ENCODE results near the gene KLF11. TPM values are rescaled to one million over a fixed set of nuclear protein-coding genes. Genes with fewer than 3 reads are reported as not detected.

The KLF11 gene
- total RNA-seq, 2 donors from 2014 or later: 25.7 to 32.6 TPM

DNA sequence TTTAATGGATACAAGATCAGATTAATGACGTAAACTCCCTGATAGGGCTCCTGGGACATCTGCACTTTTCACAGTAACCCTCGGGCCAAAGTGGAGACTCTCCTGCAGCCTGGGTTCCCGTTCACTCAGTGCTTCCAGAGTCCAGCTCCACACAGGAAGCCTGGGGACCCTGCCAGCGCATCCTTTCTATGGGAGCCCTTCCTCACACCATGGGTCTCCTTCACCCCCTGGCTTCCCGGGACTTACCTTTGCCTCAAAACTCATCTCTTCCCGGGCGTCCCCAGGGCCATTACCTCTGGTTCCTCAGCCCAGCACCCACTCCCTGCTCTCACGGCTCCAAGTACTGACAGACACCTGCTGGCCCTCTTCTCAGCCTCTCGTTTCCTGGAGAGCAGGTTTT is 40.7 kb upstream of the KLF11 start:
- DNase-seq: no peak
- peaks cover 44% of the 10 kb centered on the region for H3K4me1 ChIP-seq
- H3K9me3 ChIP-seq: no peaks in the 10 kb centered on the region
- H3K27ac ChIP-seq: peak overlapping the region in 1 of 4 donors; percentile 40
- intact Hi-C loops (cut with DNase I): no loop called here
- TF ChIP-seq, protein P1, sequence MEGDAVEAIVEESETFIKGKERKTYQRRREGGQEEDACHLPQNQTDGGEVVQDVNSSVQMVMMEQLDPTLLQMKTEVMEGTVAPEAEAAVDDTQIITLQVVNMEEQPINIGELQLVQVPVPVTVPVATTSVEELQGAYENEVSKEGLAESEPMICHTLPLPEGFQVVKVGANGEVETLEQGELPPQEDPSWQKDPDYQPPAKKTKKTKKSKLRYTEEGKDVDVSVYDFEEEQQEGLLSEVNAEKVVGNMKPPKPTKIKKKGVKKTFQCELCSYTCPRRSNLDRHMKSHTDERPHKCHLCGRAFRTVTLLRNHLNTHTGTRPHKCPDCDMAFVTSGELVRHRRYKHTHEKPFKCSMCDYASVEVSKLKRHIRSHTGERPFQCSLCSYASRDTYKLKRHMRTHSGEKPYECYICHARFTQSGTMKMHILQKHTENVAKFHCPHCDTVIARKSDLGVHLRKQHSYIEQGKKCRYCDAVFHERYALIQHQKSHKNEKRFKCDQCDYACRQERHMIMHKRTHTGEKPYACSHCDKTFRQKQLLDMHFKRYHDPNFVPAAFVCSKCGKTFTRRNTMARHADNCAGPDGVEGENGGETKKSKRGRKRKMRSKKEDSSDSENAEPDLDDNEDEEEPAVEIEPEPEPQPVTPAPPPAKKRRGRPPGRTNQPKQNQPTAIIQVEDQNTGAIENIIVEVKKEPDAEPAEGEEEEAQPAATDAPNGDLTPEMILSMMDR (IDR thresholded peaks at IDR 0.05): no peak
- no peak for TF ChIP-seq POLR2A (IDR thresholded peaks at IDR 0.05)
- H3K36me3 ChIP-seq (replicated peaks in 1 of 2; ENCODE audit: insufficient read depth in 1 of 2, low read depth in 2 of 2): no peaks in the 10 kb centered on the region
- H3K4me3 ChIP-seq: no peak overlapping the region
- 59 to 67% methylated on average over 9 of the region's 9 CpGs for WGBS, 2 donors
- H3K27me3 ChIP-seq: no peaks in the 10 kb centered on the region
- no peak for ATAC-seq

DNA sequence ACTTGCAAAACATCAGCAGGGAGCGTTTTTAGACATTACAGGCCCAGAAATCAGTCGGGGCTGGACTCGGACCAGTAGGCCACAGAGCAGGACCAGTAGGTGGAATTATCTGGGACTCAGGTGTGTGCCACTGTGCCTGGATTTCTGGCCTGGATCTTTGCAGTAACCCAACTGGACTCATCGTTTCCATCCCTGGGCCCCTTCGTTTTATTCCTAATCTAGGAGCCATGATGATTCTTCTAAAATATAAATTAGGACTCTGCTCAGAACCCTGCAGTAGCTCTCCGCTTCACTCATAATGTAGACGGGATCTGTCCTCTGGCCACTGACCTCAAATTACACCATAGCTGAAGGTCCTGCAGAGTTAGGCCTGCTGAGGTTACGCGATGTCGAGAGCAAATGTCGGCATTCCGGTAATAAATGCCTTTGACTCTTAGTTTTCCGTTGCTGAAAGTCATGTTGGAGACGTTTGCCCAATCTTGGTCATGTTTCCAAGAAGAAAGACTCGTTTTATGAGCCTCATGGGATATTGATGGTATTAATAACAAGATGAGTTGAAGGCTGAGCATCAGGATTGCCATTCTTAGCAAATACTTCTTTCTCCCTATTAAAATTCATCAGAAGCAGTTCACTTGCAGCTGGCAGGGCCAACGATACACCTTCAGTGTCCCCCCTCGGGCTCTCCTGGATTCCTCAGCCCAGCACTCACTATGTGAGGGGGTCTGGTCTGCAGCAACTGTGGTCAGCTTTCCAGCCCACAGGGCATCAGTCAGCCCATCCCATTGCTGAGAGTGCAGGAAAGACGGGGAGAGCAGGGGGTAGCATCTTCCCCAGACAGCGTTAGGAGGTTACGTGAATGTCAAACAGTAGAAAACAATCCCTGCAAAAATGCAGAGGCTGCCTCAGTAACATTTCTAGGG is 39.9 kb upstream of the KLF11 start:
- no peak for ATAC-seq
- 92 to 94% methylated on average over 20 of the region's 20 CpGs for WGBS, 2 donors
- Histone ChIP-seq H3K27me3 (no peaks in the 10 kb centered on the region), H3K36me3 (replicated peaks in 1 of 2; ENCODE audit: insufficient read depth in 1 of 2, low read depth in 2 of 2) (no peaks in the 10 kb centered on the region), H3K27ac (peak overlapping the region in 1 of 4 donors; percentile 40), H3K9me3 (no peaks in the 10 kb centered on the region), H3K4me3 (no peak overlapping the region), H3K4me1 (peaks cover 52% of the 10 kb centered on the region)
- no peak for TF ChIP-seq POLR2A (IDR thresholded peaks at IDR 0.05)
- TF ChIP-seq, protein P1 (IDR thresholded peaks at IDR 0.05): no peak
- no peak for DNase-seq
- intact Hi-C loops (cut with DNase I): no loop called here

DNA sequence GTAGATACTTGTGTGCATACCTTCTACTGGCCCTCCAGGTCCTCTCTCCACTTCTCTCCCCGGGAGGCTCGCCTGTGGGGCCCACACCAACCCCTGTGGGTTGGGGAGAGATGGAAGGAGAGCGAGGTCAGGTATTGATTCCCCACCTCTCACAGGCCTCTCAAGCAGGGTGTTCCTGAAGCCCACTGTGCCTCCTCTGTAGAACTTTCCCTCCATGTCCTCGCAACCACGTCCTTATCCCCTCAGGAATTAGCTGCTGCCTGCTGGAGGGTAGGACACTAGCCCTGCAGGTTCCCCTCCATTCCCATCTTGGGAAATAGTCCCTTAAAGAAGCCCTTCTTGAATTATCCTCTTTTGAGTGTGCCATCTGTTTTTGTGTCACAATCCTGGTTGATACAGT is 38.9 kb upstream of the KLF11 start:
- Histone ChIP-seq H3K4me1 (peaks cover 62% of the 10 kb centered on the region), H3K9me3 (no peaks in the 10 kb centered on the region), H3K4me3 (no peak overlapping the region), H3K36me3 (replicated peaks in 1 of 2; ENCODE audit: insufficient read depth in 1 of 2, low read depth in 2 of 2) (no peaks in the 10 kb centered on the region), H3K27me3 (no peaks in the 10 kb centered on the region), H3K27ac (no peak overlapping the region)
- DNase-seq (no peak), ATAC-seq (no peak)
- TF ChIP-seq, protein P1 (IDR thresholded peaks at IDR 0.05): no peak
- TF ChIP-seq POLR2A (IDR thresholded peaks at IDR 0.05): no peak
- WGBS, 2 donors: 90 to 94% methylated on average over 4 to 5 of the region's 5 CpGs
- intact Hi-C loops (cut with DNase I): no loop called here

DNA sequence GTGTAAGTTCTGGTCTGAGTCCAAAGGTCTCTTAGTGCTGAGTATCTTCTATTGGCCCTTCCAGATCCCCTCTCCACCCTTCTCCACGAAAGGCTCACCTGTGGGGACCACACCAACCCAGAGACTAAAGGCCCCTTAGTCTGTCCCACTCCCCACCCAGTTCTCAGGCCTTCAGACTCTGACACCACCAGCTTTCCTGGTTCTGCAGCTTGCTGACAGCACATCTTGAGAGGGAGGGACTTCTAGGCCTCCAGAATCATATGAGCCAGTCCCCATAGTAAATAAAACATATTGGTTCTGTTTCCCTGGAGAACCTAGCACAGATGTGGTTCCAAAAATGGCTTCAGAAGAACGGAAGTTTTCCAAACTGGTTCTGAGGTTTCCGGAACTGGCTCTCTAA is 38.5 kb upstream of the KLF11 start:
- H3K27me3 ChIP-seq: no peaks in the 10 kb centered on the region
- no peak overlapping the region for H3K27ac ChIP-seq
- intact Hi-C loops (cut with DNase I): no loop called here
- H3K4me1 ChIP-seq: peaks cover 66% of the 10 kb centered on the region
- no peaks in the 10 kb centered on the region for H3K9me3 ChIP-seq
- no peak for DNase-seq
- WGBS, 2 donors: 66 to 79% methylated on average over 3 of the region's 3 CpGs
- H3K36me3 ChIP-seq (replicated peaks in 1 of 2; ENCODE audit: insufficient read depth in 1 of 2, low read depth in 2 of 2): no peaks in the 10 kb centered on the region
- H3K4me3 ChIP-seq: no peak overlapping the region
- no peak for ATAC-seq
- no peak for TF ChIP-seq POLR2A (IDR thresholded peaks at IDR 0.05)
- TF ChIP-seq, protein P1 (IDR thresholded peaks at IDR 0.05): no peak

Measured in body of pancreas (tissue), 4 donors.